IPS-18c (cell line): ENCODE results near the gene DPF3.

Experiments used
- H3K4me3 ChIP-seq: 2 replicates; pipeline ENCODE4 v1.7.0; 2013; ENCODE audit warnings: low read depth, mild to moderate bottlenecking, low read length, moderate library complexity; ENCODE audit not compliant: insufficient read depth
- H3K9me3 ChIP-seq: one replicate; pipeline ENCODE4 v1.6.1; 2013; ENCODE audit warnings: mild to moderate bottlenecking, low read length, moderate library complexity; ENCODE audit not compliant: control insufficient read depth, insufficient read depth

DPF3 gene

GRCh38 chr14:72736786-72737559 is 156.9 kb downstream of the DPF3 start:
- Histone ChIP-seq H3K9me3 (no peaks in the 10 kb centered on the region), H3K4me3 (no peak overlapping the region)

GRCh38 chr14:72736308-72736707 is 157.6 kb downstream of the DPF3 start:
- no peak overlapping the region for H3K4me3 ChIP-seq
- H3K9me3 ChIP-seq: peaks cover 2% of the 10 kb centered on the region

DNA sequence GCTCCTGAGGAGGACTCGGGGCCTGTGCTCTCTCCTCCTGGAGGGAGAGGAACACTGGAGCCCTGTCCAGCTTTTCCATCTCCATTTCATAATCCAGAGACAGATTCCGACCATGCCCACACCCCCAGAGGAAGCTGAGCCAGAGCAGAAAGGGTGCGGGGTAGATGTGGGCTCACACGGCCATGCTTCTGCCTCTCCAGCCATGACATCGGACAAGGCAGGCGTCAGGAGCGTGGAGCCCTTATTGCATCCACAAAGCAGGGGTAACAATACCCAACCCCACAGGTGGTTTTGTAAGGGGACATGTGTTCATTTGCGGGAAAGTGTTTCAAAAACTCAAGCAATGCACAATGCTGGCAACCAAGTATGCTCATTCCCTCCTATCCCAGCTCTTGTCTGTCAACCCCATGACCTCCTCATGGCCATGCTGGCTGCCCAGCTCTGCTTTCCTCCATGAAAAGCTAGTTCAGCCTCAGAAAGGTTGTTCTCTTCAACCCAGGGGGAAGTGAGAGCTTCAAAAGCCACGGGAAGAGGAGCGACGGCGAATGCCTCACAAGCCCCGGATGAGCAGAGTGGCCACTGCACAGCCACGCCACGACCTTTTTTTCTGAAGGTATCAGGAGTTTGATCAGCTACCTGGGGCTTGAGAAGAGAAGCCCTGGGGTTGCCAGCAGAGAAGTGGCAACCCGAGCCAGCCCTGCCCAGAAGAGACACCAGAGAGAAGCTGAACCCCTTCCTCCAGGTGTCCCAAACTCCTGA is 161.7 kb downstream of the DPF3 start:
- Histone ChIP-seq H3K4me3 (no peak overlapping the region), H3K9me3 (peaks cover 2% of the 10 kb centered on the region)

- H3K4me3 ChIP-seq: no peak overlapping the region
Measured at GRCh38 chr14:72731252-72732020, 162.5 kb downstream of the DPF3 start.

DNA sequence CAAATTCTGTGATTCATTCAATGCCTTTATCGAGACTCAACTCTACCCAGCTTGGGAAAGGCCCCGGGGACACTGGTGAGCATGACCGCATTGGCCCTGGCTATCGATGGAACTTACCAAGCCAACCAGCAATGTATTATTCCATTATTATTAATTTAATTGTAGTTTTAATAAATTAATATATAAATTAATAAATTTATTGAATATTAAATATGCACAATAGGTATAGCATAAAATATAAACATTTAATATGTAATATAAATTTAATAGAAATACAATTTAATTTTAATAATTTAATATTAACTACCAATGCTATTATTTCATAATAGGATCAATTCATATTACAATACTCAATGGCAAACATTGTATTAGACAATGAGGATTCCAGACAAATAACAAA is 163.4 kb downstream of the DPF3 start:
- peaks cover 2% of the 10 kb centered on the region for H3K9me3 ChIP-seq

More at GRCh38 chr14:72731252-72732020, 162.5 kb downstream of the DPF3 start:
- H3K9me3 ChIP-seq: peaks cover 2% of the 10 kb centered on the region

GRCh38 chr14:72726444-72726843 is 167.5 kb downstream of the DPF3 start:
- Histone ChIP-seq H3K9me3 (peaks cover under 1% of the 10 kb centered on the region), H3K4me3 (no peak overlapping the region)

More for the DNA sequence above, 163.4 kb downstream of the DPF3 start:
- H3K4me3 ChIP-seq: no peak overlapping the region

DNA sequence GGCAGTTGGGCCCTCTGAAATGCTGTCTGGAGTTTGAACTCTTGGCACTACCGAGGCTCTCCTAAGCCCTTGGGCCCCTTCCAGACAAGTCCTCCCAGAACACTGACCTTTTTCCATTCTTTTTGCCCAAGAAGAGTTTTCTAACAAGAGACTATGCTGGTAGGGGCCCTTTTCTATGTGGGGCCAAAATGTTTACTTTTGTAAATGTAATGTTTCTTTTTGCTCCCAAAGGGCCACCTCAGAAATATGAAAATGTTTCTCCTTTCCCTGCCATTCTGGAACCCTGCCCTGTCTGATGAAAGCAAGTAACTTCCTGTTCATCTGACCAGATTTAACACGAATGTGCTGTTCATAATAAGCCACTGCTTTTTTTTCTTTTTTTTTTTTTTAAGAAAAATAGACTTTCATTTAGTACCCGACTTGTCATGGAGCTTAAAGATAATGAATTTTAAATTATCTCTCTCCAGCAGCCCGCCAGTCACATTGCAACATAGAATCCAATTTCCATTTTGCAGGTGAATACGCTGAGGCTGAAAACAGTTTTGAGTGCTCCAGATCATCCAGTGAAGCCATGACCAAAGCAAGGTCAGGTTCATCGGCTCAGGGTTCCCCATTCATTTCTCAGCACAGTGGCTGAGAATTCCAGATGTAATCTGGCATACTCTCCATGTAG is 169.9 kb downstream of the DPF3 start:
- no peaks in the 10 kb centered on the region for H3K9me3 ChIP-seq
- no peak overlapping the region for H3K4me3 ChIP-seq

DNA sequence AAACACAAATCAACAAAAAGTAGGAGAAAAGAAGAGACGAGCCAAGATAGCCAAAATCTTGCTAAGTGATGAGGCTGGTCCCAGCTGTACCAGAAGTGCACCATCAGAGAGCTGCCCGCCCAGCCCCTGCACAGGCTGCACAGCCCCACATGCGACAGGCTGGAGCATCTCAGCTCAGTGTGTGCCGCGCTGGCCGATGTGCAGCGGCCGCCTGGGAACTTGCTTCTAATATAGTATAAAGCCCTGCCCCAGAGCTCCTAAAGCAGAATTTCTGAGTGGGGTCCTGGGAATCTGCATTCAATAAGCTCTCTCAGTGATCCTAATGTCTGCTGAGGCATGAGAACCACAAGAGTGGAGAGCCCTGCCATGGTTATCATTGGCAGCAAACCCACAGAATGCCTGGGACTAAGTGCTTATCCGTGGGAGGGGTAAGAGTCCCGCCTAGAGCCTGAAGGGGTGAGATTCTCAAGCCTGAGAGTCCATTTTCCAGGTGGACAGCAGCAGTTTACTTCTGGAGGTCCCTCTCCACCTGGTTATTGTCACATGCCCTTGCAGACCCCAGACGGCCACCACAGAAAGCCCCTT is 171.6 kb downstream of the DPF3 start:
- Histone ChIP-seq H3K9me3 (no peaks in the 10 kb centered on the region), H3K4me3 (no peak overlapping the region)

GRCh38 chr14:72721083-72721482 is 172.8 kb downstream of the DPF3 start:
- no peak overlapping the region for H3K4me3 ChIP-seq
- no peaks in the 10 kb centered on the region for H3K9me3 ChIP-seq

DNA sequence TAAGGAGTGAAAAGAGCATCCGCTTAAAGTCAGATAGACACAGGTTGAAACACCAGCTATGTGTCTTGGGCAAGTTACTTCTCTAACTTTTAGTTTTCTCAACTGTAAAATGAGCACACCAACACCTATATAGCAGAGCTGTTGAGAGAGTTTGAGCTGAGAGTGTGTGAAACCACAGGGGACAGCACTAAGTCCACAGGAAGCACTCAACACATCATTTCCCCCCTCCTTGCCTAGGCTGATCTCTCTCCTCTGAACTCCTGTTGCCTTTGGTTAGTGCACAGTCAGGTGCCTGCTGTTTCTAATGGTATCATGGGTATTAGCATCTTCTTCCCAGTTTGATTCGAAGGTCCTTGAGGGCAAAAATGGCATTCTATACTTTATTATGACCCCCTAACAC is 176.7 kb downstream of the DPF3 start:
- H3K4me3 ChIP-seq: no peak overlapping the region
- peaks cover 2% of the 10 kb centered on the region for H3K9me3 ChIP-seq

- H3K4me3 ChIP-seq: no peak overlapping the region
- H3K9me3 ChIP-seq: peaks cover 2% of the 10 kb centered on the region
Measured at GRCh38 chr14:72716476-72716875, 177.4 kb downstream of the DPF3 start.

GRCh38 chr14:72715850-72716228 is 178.1 kb downstream of the DPF3 start:
- peaks cover 2% of the 10 kb centered on the region for H3K9me3 ChIP-seq

GRCh38 chr14:72715215-72715849 is 178.6 kb downstream of the DPF3 start:
- H3K9me3 ChIP-seq: peaks cover 2% of the 10 kb centered on the region
- H3K4me3 ChIP-seq: no peak overlapping the region

More at GRCh38 chr14:72715850-72716228, 178.1 kb downstream of the DPF3 start:
- no peak overlapping the region for H3K4me3 ChIP-seq

DNA sequence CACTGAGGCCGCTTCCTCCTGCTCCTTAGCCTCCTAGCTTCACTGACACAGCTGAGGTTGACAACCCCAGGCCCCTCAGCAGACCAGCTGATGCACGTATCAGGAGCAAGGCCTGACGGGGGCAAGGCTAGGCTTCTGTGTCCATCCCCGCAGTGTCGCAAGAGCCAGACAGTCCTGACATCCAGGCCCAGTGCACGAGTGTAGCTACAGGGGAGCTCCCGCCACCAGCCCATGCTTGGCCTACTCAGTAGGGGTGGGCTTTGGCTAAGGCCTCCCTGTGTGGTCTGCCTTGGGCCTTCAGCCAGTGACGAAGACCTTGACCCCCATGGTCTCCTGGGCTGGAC is 179.1 kb downstream of the DPF3 start:
- peaks cover 2% of the 10 kb centered on the region for H3K9me3 ChIP-seq
- H3K4me3 ChIP-seq: no peak overlapping the region

GRCh38 chr14:72714094-72714493 is 179.8 kb downstream of the DPF3 start:
- Histone ChIP-seq H3K4me3 (no peak overlapping the region), H3K9me3 (peaks cover 2% of the 10 kb centered on the region)

- Histone ChIP-seq H3K4me3 (no peak overlapping the region), H3K9me3 (peaks cover 2% of the 10 kb centered on the region)
Measured at GRCh38 chr14:72711936-72712335, 182.0 kb downstream of the DPF3 start.
